ENCODE measurements around the gene LAMA2. TPM values are rescaled to one million over a fixed set of nuclear protein-coding genes. Genes with fewer than 3 reads are reported as not detected.

LAMA2 gene
- total and polyA plus RNA-seq, 2 donors (not counting 3 experiments of a cell fraction or from before 2014, with no cell fraction given) = 0.51 to 0.75 TPM

- Histone ChIP-seq H3K4me2 (ENCODE audit: insufficient read depth, low read length) (no peak overlapping the region), H3K9ac (replicated peaks; ENCODE audit: extremely low read depth, insufficient read depth, low read length) (no peak overlapping the region), H2AFZ (ENCODE audit: low read depth, low read length) (no peak overlapping the region), H3K9me3 (replicated peaks; ENCODE audit: control insufficient read depth, insufficient read depth, low read length) (no peaks in the 10 kb centered on the region), H3K79me2 (ENCODE audit: control insufficient read depth, insufficient read depth, low read length) (no peaks in the 10 kb centered on the region), H3K36me3 (ENCODE audit: control insufficient read depth in 2 of 2, extremely low read depth in 1 of 2, insufficient read depth in 2 of 2, low read length in 2 of 2) (no peaks in the 10 kb centered on the region), H3K27ac (ENCODE audit: insufficient read depth, low read depth, low read length) (no peak overlapping the region), H3K9me1 (replicated peaks; ENCODE audit: control insufficient read depth, extremely low read depth, insufficient read depth, low read length) (no peaks in the 10 kb centered on the region), H3K27me3 (ENCODE audit: control insufficient read depth in 2 of 2, insufficient read depth in 2 of 2, low read length in 2 of 2) (no peaks in the 10 kb centered on the region), H3K4me1 (ENCODE audit: control insufficient read depth, extremely low read depth, insufficient read depth, low read length) (peaks cover 54% of the 10 kb centered on the region), H3K4me3 (replicated peaks in 1 of 3; ENCODE audit: insufficient read depth in 1 of 3, low read depth in 1 of 3, low read length in 3 of 3) (no peak overlapping the region), H4K20me1 (replicated peaks; ENCODE audit: control insufficient read depth, extremely low read depth, insufficient read depth, low read length) (no peaks in the 10 kb centered on the region)
- ChIA-PET CTCF (no interaction called here), POLR2A (no interaction called here)
- BruUV-seq (replicated peaks) = no TSS peak
- TF ChIP-seq POLR2AphosphoS5 (IDR thresholded peaks at IDR 0.05; ENCODE audit: insufficient read depth, low read depth, low read length) (no peak), JUN (IDR thresholded peaks at IDR 0.05; ENCODE audit: borderline replicate concordance, insufficient read depth, insufficient read length, low read depth) (no peak)
- intact Hi-C loops (cut with micrococcal nuclease) = loop anchor here (5.0 kb wide), 1 partner anchor 178 kb away; no protein-coding TSS in a partner anchor
- dilution Hi-C loops (cut with MboI; ENCODE audit: extremely low pct_ligation_motif_present, low sequenced_read_pairs) = no loop called here
- no peak for DNase-seq (ENCODE audit: low read depth, low spot score)
- no peak for FAIRE-seq
Measured at GRCh38 chr6:129494586-129494985, 611.6 kb downstream of the LAMA2 start.

GRCh38 chr6:129495652-129496051 is 612.7 kb downstream of the LAMA2 start:
- Histone ChIP-seq H3K4me2 (ENCODE audit: insufficient read depth, low read length) (no peak overlapping the region), H3K4me3 (replicated peaks in 1 of 3; ENCODE audit: insufficient read depth in 1 of 3, low read depth in 1 of 3, low read length in 3 of 3) (no peak overlapping the region), H2AFZ (ENCODE audit: low read depth, low read length) (no peak overlapping the region), H3K27ac (ENCODE audit: insufficient read depth, low read depth, low read length) (no peak overlapping the region), H3K36me3 (ENCODE audit: control insufficient read depth in 2 of 2, extremely low read depth in 1 of 2, insufficient read depth in 2 of 2, low read length in 2 of 2) (no peaks in the 10 kb centered on the region), H3K9me1 (replicated peaks; ENCODE audit: control insufficient read depth, extremely low read depth, insufficient read depth, low read length) (no peaks in the 10 kb centered on the region), H3K9ac (replicated peaks; ENCODE audit: extremely low read depth, insufficient read depth, low read length) (no peak overlapping the region), H4K20me1 (replicated peaks; ENCODE audit: control insufficient read depth, extremely low read depth, insufficient read depth, low read length) (no peaks in the 10 kb centered on the region), H3K4me1 (ENCODE audit: control insufficient read depth, extremely low read depth, insufficient read depth, low read length) (peaks cover 52% of the 10 kb centered on the region), H3K9me3 (replicated peaks; ENCODE audit: control insufficient read depth, insufficient read depth, low read length) (no peaks in the 10 kb centered on the region), H3K79me2 (ENCODE audit: control insufficient read depth, insufficient read depth, low read length) (no peaks in the 10 kb centered on the region), H3K27me3 (ENCODE audit: control insufficient read depth in 2 of 2, insufficient read depth in 2 of 2, low read length in 2 of 2) (no peaks in the 10 kb centered on the region)
- BruUV-seq (replicated peaks) = no TSS peak
- DNase-seq (ENCODE audit: low read depth, low spot score) (no peak), FAIRE-seq (no peak)
- TF ChIP-seq MAX (IDR thresholded peaks at IDR 0.05; ENCODE audit: insufficient read depth, insufficient read length) (no peak), POLR2AphosphoS5 (IDR thresholded peaks at IDR 0.05; ENCODE audit: insufficient read depth, low read depth, low read length) (no peak), EZH2 (IDR thresholded peaks at IDR 0.05; ENCODE audit: borderline replicate concordance, low read depth, low read length, severe bottlenecking) (no peak), MYC (IDR thresholded peaks at IDR 0.05; ENCODE audit: low read depth, low read length) (no peak), FOS (IDR thresholded peaks at IDR 0.05; ENCODE audit: borderline replicate concordance, insufficient read depth, low read length) (no peak), JUN (IDR thresholded peaks at IDR 0.05; ENCODE audit: borderline replicate concordance, insufficient read depth, insufficient read length, low read depth) (no peak), POLR2A (IDR thresholded peaks at IDR 0.05; ENCODE audit: low read depth, low read length) (no peak), GATA2 (IDR thresholded peaks at IDR 0.05; ENCODE audit: insufficient read depth, insufficient read length, low read depth, low read length) (no peak), CTCF (IDR thresholded peaks at IDR 0.05; ENCODE audit: extremely low read depth in 1 of 2, insufficient read depth in 1 of 2, low read depth in 1 of 2, low read length in 2 of 2) (no peak)
- dilution Hi-C loops (cut with MboI; ENCODE audit: extremely low pct_ligation_motif_present, low sequenced_read_pairs) = no loop called here
- intact Hi-C loops (cut with micrococcal nuclease) = loop anchor here (5.0 kb wide), 1 partner anchor 397 kb away; no protein-coding TSS in a partner anchor
- ChIA-PET CTCF (no interaction called here), POLR2A (no interaction called here)

All from endothelial cell of umbilical vein (primary cell).